LHCN-M2 (cell line): Measurements from ENCODE around the gene CANX. TPM values are rescaled to one million over a fixed set of nuclear protein-coding genes. Genes with fewer than 3 reads are reported as not detected.

Experiments used
- DNase-seq: peaks from one replicate; pipeline ENCODE4 v3.0.0-alpha.2; 2012; ENCODE audit warnings: low read depth
- total RNA-seq: library from RNA; depleted of rRNA; stranded (reverse); fragments of >200 nt; gene quantifications from 2 replicates; pipeline ENCODE4 v1.2.3, GENCODE V29; 2014; rRNA removed

The CANX gene
- total RNA-seq, 1 experiment from 2014 or later = 478 TPM

DNA sequence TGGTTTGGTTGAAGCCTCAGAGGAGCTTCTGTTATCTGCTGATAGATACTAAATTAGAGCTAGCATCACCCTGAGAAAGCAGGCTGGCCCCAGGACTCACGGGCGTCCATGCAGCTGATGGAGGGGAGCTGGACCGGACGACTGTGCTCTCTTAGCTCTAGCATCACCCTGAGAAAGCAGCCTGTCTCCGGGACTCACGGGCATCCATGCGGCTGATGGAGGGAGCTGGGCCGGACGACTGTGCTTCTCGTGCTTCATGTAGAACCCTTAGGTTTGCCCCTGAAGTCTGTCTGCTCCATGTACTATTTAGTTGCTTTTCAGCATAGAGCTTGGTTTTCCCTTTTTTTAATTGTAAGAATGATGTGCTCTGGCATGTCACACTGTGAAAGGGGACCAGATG, 78.7 kb downstream of the CANX start:
- DNase-seq = no peak

DNA sequence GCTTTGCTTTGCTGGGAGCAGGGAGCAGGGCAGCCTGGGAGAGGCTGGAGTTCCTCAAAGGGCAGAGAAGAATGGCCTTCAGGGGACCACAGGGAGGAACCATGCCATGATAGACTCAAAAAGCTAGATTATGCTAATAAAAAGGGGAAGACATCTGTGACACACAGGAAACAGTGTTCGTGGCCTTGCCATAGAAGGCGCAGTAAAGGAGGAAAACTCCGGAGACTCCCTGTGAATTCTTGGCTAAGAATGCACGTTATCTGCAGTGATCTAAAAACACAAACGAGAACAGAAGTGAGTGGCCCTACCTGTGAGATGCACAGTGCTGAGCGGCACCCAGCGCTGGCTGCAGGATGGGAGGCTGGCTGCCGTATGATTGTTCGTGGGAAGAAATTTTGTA, 79.1 kb downstream of the CANX start:
- DNase-seq = no peak

DNA sequence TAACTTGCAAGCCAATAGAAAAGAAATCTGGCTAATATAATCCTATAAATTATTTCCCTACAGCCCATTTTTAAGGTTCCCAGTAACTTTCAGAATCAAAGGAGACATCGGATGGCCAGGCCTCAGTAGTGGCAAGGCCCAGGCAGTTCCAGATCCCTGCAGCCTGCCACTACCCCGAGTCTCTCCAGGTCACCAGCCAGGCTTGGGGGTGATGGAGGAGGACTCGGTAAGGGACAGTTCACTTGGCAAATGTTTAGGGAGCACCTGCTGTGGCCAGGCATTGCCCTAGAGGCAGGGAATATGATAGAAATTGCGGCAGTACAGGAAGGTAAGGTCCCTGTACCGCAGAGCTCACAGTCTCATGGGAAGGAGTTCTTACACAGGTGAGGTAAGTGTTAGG, 79.8 kb downstream of the CANX start:
- DNase-seq = no peak

DNA sequence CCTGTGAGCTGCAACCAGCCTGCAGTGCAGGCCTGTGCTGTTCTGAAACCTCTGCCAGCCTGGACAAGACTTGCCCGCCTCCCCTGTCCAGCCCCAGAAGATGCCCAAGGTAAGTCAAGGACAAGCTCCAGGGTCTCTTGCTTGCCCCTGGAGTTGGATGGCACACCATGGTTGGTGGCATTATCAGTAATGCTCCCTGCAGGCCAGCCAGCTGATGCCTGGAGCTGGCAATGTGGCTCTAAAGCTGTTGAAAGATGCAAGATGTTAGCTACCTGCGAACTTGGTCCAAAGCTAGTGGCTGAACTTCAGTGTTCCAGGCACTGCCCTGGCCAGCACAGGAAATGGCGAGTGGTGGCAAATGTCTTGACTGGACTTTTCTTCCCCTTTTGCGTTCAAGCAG, 81.1 kb downstream of the CANX start:
- no peak for DNase-seq

DNA sequence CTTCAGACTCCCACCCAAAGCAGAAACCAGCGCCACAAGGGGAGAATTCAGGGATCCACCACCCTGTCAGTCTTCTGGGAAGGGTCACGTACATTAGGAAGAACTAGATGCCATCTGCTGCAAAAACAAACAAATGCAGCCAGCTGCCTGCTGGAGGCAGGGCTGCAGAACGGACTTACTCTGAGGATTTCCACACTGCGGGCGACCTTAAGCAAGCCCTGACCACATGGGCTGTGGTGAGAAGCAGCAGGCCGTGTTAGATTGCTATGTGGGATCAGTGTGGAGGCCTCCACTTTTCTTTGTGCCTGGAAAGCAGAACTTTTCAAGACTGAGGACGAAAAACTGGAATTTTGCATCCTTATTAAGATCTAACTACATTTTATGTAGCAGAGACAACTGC, 81.6 kb downstream of the CANX start:
- DNase-seq = no peak

Other genes with a start within 250 kb of the CANX start
- gene RUFY1, start 148.4 kb upstream of the CANX start, total RNA-seq = 33.1 and 35.5 TPM in 2 replicates
- gene HNRNPH1, start 75.3 kb upstream of the CANX start, total RNA-seq = 374 and 422 TPM in 2 replicates
- not detected in 2 replicates for gene CBY3, start 17.9 kb upstream of the CANX start, total RNA-seq
- 10.0 and 11.7 TPM in 2 replicates for gene MAML1, start 33.9 kb downstream of the CANX start, total RNA-seq
- not detected in 2 replicates for gene LTC4S, start 95.0 kb downstream of the CANX start, total RNA-seq
- 150 and 157 TPM in 2 replicates for gene MGAT4B, start 107.9 kb downstream of the CANX start, total RNA-seq
- 387 and 548 TPM in 2 replicates for gene SQSTM1, start 121.9 kb downstream of the CANX start, total RNA-seq
- 12.5 and 15.3 TPM in 2 replicates for gene MRNIP, start 159.8 kb downstream of the CANX start, total RNA-seq
- gene TBC1D9B, start 208.9 kb downstream of the CANX start, total RNA-seq = 75.3 and 77.7 TPM in 2 replicates